ENCODE results near the gene LMAN1L. TPM values are rescaled to one million over a fixed set of nuclear protein-coding genes. Genes with fewer than 3 reads are reported as not detected.

Gene LMAN1L
- 1 to 10 TPM; 4.3 to 4.6 TPM for total RNA-seq
- 2.2 TPM for polyA plus RNA-seq (ENCODE audit: insufficient read depth, low read depth, low replicate concordance)
- long read RNA-seq, donor 1 = 0 reads
- long read RNA-seq, donor 2 = 0 reads

DNA sequence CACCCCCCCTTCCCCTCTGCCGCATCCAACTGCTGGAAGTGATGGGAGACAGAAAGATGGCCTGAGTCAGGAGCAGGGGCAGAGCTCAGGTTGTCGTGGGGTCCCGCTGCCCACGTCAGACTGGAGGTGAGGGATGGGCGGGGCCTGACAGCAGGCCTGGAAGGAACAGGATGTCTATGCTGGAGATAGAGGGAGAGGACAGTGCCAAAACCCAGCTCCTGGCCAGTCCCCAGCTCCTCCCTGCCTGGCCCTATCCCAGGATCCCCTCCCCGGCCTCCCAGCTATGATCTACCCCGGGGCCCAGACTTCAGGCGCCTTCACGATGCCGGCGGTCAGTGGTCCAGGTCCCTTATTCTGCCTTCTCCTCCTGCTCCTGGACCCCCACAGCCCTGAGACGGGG lies at the start of gene LMAN1L:
TSS of gene LMAN1L (plus strand) at position 303 of the 400 bp plus-strand sequence. CDS start at position 323, 20 bp downstream.
- H3K27me3 ChIP-seq = no peaks in the 10 kb centered on the region
- H3K4me3 ChIP-seq = no peak within 1 kb of the TSS
- DNase-seq = peak; percentile 30
- intact Hi-C loops (cut with DNase I; ENCODE audit: low total_unique reads) = no loop called here
- no peak within 1 kb of the TSS for H3K27ac ChIP-seq
- peaks cover 6% of the 10 kb centered on the region for H3K4me1 ChIP-seq
- no peaks in the 10 kb centered on the region for H3K36me3 ChIP-seq (ENCODE audit: low read depth, missing control alignments)
- 56 to 64% methylated on average over 8 to 12 of the region's 12 CpGs for WGBS, 2 donors
- TF ChIP-seq, protein P1, sequence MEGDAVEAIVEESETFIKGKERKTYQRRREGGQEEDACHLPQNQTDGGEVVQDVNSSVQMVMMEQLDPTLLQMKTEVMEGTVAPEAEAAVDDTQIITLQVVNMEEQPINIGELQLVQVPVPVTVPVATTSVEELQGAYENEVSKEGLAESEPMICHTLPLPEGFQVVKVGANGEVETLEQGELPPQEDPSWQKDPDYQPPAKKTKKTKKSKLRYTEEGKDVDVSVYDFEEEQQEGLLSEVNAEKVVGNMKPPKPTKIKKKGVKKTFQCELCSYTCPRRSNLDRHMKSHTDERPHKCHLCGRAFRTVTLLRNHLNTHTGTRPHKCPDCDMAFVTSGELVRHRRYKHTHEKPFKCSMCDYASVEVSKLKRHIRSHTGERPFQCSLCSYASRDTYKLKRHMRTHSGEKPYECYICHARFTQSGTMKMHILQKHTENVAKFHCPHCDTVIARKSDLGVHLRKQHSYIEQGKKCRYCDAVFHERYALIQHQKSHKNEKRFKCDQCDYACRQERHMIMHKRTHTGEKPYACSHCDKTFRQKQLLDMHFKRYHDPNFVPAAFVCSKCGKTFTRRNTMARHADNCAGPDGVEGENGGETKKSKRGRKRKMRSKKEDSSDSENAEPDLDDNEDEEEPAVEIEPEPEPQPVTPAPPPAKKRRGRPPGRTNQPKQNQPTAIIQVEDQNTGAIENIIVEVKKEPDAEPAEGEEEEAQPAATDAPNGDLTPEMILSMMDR (IDR thresholded peaks at IDR 0.05) = no peak
- no peak for TF ChIP-seq POLR2A (IDR thresholded peaks at IDR 0.05)
- H3K9me3 ChIP-seq = no peaks in the 10 kb centered on the region

DNA sequence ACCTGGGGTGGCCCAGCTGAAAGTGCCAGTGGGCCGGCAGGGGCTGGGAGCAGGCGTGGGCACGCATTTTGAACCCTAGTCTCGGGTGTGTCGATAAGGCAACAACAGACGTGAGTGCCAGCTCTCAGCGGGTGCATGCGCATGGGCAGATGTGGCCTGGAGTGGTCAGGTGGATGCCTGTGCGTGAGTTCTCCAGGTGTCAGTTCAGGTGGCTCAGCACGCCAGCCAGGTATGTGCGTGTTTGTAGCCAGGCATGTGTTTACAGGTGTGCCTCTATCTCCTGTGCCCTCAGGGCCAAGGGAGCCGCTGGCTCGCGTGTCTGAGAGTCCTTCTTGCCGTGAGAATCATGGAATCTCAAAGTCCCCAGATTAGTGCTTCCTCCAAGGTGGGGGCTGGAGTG lies 49.2 kb upstream of the LMAN1L start:
- Histone ChIP-seq H3K9me3 (no peaks in the 10 kb centered on the region), H3K27ac (no peak overlapping the region), H3K4me1 (no peaks in the 10 kb centered on the region), H3K4me3 (no peak overlapping the region), H3K27me3 (no peaks in the 10 kb centered on the region), H3K36me3 (ENCODE audit: low read depth, missing control alignments) (no peaks in the 10 kb centered on the region)
- TF ChIP-seq, protein P1 (IDR thresholded peaks at IDR 0.05) = no peak
- TF ChIP-seq POLR2A (IDR thresholded peaks at IDR 0.05) = no peak
- intact Hi-C loops (cut with DNase I; ENCODE audit: low total_unique reads) = no loop called here
- no peak for DNase-seq
- WGBS, 2 donors = 87 to 91% methylated on average over 3 to 15 of the region's 15 CpGs

DNA sequence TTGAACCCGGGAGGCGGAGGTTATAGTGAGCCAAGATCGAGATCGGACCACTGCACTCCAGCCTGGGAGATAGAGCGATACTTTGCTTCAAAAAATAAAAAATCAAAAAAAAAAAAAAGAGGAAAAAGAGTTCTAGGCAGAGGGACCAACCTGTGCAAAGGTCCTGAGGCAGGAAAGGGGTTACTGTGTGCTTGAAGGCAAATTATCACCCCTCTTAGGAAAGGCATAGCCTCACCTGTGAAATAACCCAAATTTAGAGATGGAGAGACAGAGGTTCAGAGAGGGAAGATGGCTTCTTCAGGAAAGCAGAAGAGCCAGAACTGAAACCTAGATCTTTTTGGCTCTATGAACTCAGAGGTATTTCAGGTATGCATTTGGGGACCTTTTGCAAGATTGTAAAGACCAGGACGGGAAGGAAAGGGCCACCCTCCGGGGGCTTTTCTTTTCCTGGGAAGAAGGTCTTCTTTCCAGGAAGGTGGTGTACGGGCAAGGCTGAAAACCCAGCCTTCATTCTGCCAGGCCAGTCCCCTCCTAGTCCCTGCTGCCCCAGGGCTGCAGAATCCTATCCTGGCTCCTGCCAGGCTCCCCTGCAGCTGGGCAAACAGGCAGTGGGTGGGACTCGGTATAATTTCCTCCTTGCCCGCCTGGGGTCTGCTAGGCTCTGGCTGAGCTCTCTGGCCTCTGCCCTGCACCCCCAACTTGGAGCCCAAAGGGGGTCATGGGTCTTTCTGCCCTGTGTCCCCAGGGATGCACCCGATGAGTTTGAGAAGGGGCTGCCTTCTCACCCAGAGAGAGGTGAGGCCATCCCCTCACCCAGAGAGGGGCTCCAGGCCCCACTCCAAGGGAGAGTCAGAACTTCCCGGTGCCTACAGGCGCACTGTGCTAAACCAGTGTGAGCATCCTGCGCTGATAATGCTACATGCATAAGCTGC lies 45.2 kb upstream of the LMAN1L start:
- H3K27ac ChIP-seq = no peak overlapping the region
- no peaks in the 10 kb centered on the region for H3K27me3 ChIP-seq
- no peaks in the 10 kb centered on the region for H3K36me3 ChIP-seq (ENCODE audit: low read depth, missing control alignments)
- H3K4me3 ChIP-seq = no peak overlapping the region
- H3K9me3 ChIP-seq = no peaks in the 10 kb centered on the region
- TF ChIP-seq, protein P1 (IDR thresholded peaks at IDR 0.05) = no peak
- TF ChIP-seq POLR2A (IDR thresholded peaks at IDR 0.05) = no peak
- intact Hi-C loops (cut with DNase I; ENCODE audit: low total_unique reads) = loop anchor here (5.0 kb wide), 2 partner anchors 130 to 395 kb away; no protein-coding TSS in a partner anchor
- peaks cover 10% of the 10 kb centered on the region for H3K4me1 ChIP-seq
- DNase-seq = no peak
- WGBS, 2 donors = 91 to 97% methylated on average over 6 to 14 of the region's 14 CpGs

DNA sequence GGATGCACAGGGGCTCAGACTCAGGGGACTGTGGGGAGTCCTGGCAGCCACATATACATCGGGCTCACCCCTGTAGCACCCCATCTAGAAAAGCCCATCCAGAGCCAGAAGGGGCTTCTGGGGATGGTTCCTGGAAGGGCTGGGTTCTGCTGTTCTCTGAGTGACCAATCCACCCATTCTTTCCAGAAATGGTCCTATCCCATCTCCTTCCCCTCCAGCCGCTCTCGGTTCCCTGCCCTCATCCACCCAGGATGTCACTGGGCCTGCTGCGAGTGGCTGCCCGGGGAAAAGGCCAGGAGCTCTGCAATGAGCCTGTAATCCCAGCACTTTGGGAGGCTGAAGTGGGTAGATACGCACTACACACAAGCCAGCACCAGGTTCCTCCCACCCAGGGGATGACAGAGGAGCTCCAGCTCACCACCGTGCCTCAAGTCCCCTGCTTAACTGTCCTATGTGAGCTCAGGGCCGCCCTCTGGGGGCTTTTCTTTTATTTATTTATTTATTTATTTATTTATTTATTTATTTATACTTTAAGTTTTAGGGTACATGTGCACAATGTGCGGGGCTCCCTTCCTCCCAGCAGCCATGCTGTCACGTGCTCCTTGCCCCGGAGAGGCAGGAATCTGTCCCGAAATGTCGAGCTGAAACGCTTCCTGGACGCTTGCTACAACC lies 44.4 kb upstream of the LMAN1L start:
- 27 to 33% methylated on average over 14 to 15 of the region's 15 CpGs for WGBS, 2 donors
- no peaks in the 10 kb centered on the region for H3K27me3 ChIP-seq
- TF ChIP-seq, protein P1 (IDR thresholded peaks at IDR 0.05) = no peak
- no peak for TF ChIP-seq POLR2A (IDR thresholded peaks at IDR 0.05)
- no peaks in the 10 kb centered on the region for H3K9me3 ChIP-seq
- intact Hi-C loops (cut with DNase I; ENCODE audit: low total_unique reads) = loop anchor here (5.0 kb wide), 2 partner anchors 131 to 396 kb away; no protein-coding TSS in a partner anchor
- no peak for DNase-seq
- no peak overlapping the region for H3K27ac ChIP-seq
- no peaks in the 10 kb centered on the region for H3K36me3 ChIP-seq (ENCODE audit: low read depth, missing control alignments)
- peaks cover 10% of the 10 kb centered on the region for H3K4me1 ChIP-seq
- no peak overlapping the region for H3K4me3 ChIP-seq
